ENCODE measurements around the gene SEC24D. TPM values are rescaled to one million over a fixed set of nuclear protein-coding genes. Genes with fewer than 3 reads are reported as not detected.
"Not testable (repeated sequence)": the region's sequence is repeated elsewhere in the genome, so short reads cannot be mapped to it uniquely, and the experiment has no call there.

The SEC24D gene
- total RNA-seq, 1 experiment from 2014 or later, result 61.5 TPM

- no CpG with 5 or more reads among the region's 7 CpGs for WGBS (ENCODE audit: extremely low coverage, insufficient read length, low lambda C conversion rate)
- H3K56ac ChIP-seq (ENCODE audit: insufficient read length, low read depth, low read length), result no peak overlapping the region
Measured at GRCh38 chr4:118879409-118879808, 43.5 kb upstream of the SEC24D start.

GRCh38 chr4:118878507-118878906 is 42.6 kb upstream of the SEC24D start:
- H4K91ac ChIP-seq (ENCODE audit: insufficient read length, low read depth, low read length); H3K27me3 ChIP-seq (ENCODE audit: insufficient read depth, low read length); H3K14ac ChIP-seq (ENCODE audit: insufficient read depth, low read length); H3K23ac ChIP-seq (ENCODE audit: insufficient read length, low read depth, low read length); H3K23me2 ChIP-seq (ENCODE audit: insufficient read length, low read depth, low read length, poor library complexity, severe bottlenecking); H3K9ac ChIP-seq (ENCODE audit: extremely low read depth, insufficient read length, low read length); H3K4me1 ChIP-seq (ENCODE audit: insufficient read depth, low read length); H4K20me1 ChIP-seq (ENCODE audit: control insufficient read depth, insufficient read depth, insufficient read length); H3K9me3 ChIP-seq (ENCODE audit: control insufficient read depth, low read depth, low read length); H3K79me2 ChIP-seq (ENCODE audit: insufficient read depth, low read length); H4K5ac ChIP-seq (ENCODE audit: insufficient read length, low read depth, low read length); H3K27ac Mint-ChIP-seq; H2BK20ac ChIP-seq (ENCODE audit: low read depth, low read length, poor library complexity, severe bottlenecking); H2BK5ac ChIP-seq (ENCODE audit: insufficient read length, low read length); H2AFZ ChIP-seq (ENCODE audit: low read length); H2AK5ac ChIP-seq (ENCODE audit: insufficient read length, low read length); H3K4me2 ChIP-seq (ENCODE audit: insufficient read depth, insufficient read length, low read length); DNase-seq; H3K18ac ChIP-seq (ENCODE audit: insufficient read length, low read depth, low read length); H2BK15ac ChIP-seq (ENCODE audit: low read depth, low read length); H3K56ac ChIP-seq (ENCODE audit: insufficient read length, low read depth, low read length); H3T11ph ChIP-seq (ENCODE audit: low read length); H3K4ac ChIP-seq (ENCODE audit: low read depth, low read length); H2BK120ac ChIP-seq (ENCODE audit: low read depth, low read length, poor library complexity, severe bottlenecking); H3K4me3 Mint-ChIP-seq; H3K79me1 ChIP-seq (ENCODE audit: insufficient read depth, low read depth, low read length, poor library complexity, severe bottlenecking); H2BK12ac ChIP-seq (ENCODE audit: insufficient read length, low read depth, low read length); H3K27ac ChIP-seq (ENCODE audit: insufficient read length, low read depth, low read length); H3K27me3 Mint-ChIP-seq (ENCODE audit: low read depth); H4K8ac ChIP-seq (replicated peaks; ENCODE audit: insufficient read length, low read depth, low read length): not testable (repeated sequence)
- peaks cover 17% of the 10 kb centered on the region in 2 experiments for H3K4me1 Mint-ChIP-seq
- peaks cover 17 to 20% (median 17%) of the 10 kb centered on the region in 3 experiments for H3K36me3 Mint-ChIP-seq (ENCODE audit: insufficient read depth in 1 of 3, low read depth in 3 of 3)
- WGBS (ENCODE audit: extremely low coverage, insufficient read length, low lambda C conversion rate), result no CpG with 5 or more reads among the region's 9 CpGs
- peaks cover 17 to 24% of the 10 kb centered on the region in 2 experiments for H3K9me3 Mint-ChIP-seq

More at GRCh38 chr4:118879409-118879808, 43.5 kb upstream of the SEC24D start:
- Mint-ChIP-seq H3K27me3 (ENCODE audit: low read depth) (no peaks in the 10 kb centered on the region), H3K27ac (no peak overlapping the region), H3K9me3 (peaks cover 15 to 23% of the 10 kb centered on the region in 2 experiments), H3K4me3 (no peak overlapping the region), H3K4me1 (peaks cover 19% of the 10 kb centered on the region in 2 experiments), H3K36me3 (ENCODE audit: insufficient read depth in 1 of 3, low read depth in 3 of 3) (peaks cover 17 to 20% (median 17%) of the 10 kb centered on the region in 3 experiments)
- no peak overlapping the region for H4K91ac ChIP-seq (ENCODE audit: insufficient read length, low read depth, low read length)
- no peaks in the 10 kb centered on the region for H4K20me1 ChIP-seq (ENCODE audit: control insufficient read depth, insufficient read depth, insufficient read length)
- H3K18ac ChIP-seq (ENCODE audit: insufficient read length, low read depth, low read length), result no peak overlapping the region
- no peaks in the 10 kb centered on the region for H3K79me2 ChIP-seq (ENCODE audit: insufficient read depth, low read length)
- no peak overlapping the region for H3T11ph ChIP-seq (ENCODE audit: low read length)
- no peak overlapping the region for H3K27ac ChIP-seq (ENCODE audit: insufficient read length, low read depth, low read length)
- no peak overlapping the region for H3K23ac ChIP-seq (ENCODE audit: insufficient read length, low read depth, low read length)
- no peak overlapping the region for H3K14ac ChIP-seq (ENCODE audit: insufficient read depth, low read length)
- H3K4me1 ChIP-seq (ENCODE audit: insufficient read depth, low read length), result peaks cover 5% of the 10 kb centered on the region; the same call in 1 of the 2 replicates
- no peak overlapping the region for H2AK5ac ChIP-seq (ENCODE audit: insufficient read length, low read length)
- H3K23me2 ChIP-seq (ENCODE audit: insufficient read length, low read depth, low read length, poor library complexity, severe bottlenecking), result no peaks in the 10 kb centered on the region
- no peak overlapping the region for H3K4me2 ChIP-seq (ENCODE audit: insufficient read depth, insufficient read length, low read length)
- H2BK5ac ChIP-seq (ENCODE audit: insufficient read length, low read length), result no peak overlapping the region
- no peak overlapping the region for H2BK15ac ChIP-seq (ENCODE audit: low read depth, low read length)
- no peak overlapping the region for H2BK120ac ChIP-seq (ENCODE audit: low read depth, low read length, poor library complexity, severe bottlenecking)
- no peak overlapping the region for H2AFZ ChIP-seq (ENCODE audit: low read length)
- H4K8ac ChIP-seq (replicated peaks; ENCODE audit: insufficient read length, low read depth, low read length), result no peak overlapping the region
- no peak overlapping the region for H2BK20ac ChIP-seq (ENCODE audit: low read depth, low read length, poor library complexity, severe bottlenecking)
- H3K9me3 ChIP-seq (ENCODE audit: control insufficient read depth, low read depth, low read length), result no peaks in the 10 kb centered on the region
- no peak overlapping the region for H3K9ac ChIP-seq (ENCODE audit: extremely low read depth, insufficient read length, low read length)
- no peak for DNase-seq
- H3K27me3 ChIP-seq (ENCODE audit: insufficient read depth, low read length), result no peaks in the 10 kb centered on the region
- TF ChIP-seq CTCF (conservative IDR thresholded peaks at IDR 0.05), result no peak
- no peak overlapping the region for H3K4ac ChIP-seq (ENCODE audit: low read depth, low read length)
- H3K79me1 ChIP-seq (ENCODE audit: insufficient read depth, low read depth, low read length, poor library complexity, severe bottlenecking), result no peaks in the 10 kb centered on the region
- no peak overlapping the region for H2BK12ac ChIP-seq (ENCODE audit: insufficient read length, low read depth, low read length)
- no peak overlapping the region for H4K5ac ChIP-seq (ENCODE audit: insufficient read length, low read depth, low read length)
